Loucy (cell line): ENCODE data around the gene CDR2.

ENCODE experiments used
- EZH2phosphoT487 ChIP-seq: fragments of 200-600 bp; IDR thresholded peaks from 2 replicates; pipeline ENCODE4 v1.6.1; 2018; ENCODE audit warnings: antibody characterized with exemption, mild to moderate bottlenecking, moderate library complexity, borderline replicate concordance
- TF ChIP-seq, protein P1 (sequence below): fragments of 200-600 bp; sonication (generic); conservative IDR thresholded peaks from 2 replicates; pipeline ENCODE4 v1.5.1; 2014; ENCODE audit warnings: mild to moderate bottlenecking, antibody characterized with exemption, low read length

DNA sequence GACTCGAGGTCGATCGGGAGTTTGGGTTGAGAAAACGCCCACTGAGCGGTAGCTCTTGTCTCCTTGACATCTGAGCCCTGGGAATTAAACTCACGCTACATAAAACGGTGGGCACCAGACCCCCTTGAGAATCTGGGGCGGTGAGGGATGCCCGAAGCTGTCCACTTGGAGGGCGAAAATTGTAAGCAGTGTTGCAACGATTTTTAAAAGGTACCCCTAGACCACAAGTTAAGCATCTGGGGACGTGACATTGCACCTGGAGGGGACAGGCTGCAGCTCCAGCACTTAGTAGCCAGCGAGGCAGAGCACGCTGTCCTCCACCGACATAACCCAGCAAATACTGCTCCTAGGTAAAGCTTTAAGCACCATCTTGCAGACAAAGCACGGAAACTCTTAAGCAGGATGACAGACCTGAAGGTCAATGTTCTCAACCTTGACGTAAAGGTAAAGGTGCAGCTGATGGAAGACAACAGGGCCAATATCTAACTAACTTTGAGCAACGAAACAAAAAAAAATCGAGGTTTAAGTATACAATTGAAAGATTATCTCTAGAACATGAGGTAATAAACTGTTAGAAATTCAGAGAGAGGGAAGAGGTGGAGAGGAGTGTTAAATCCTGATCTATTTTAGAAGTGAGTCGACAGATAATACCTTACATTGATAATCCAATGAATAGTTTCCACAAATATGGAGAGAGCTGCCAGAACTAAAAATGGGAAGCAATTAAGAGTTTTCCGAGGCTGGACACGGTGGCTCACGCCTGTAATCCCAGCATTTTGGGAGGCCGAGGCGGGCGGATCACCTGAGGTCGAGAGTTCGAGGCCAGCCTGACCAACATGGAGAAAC, 921 bp upstream of the CDR2 start:
- TF ChIP-seq EZH2phosphoT487 = no peak
- TF ChIP-seq, protein P1, sequence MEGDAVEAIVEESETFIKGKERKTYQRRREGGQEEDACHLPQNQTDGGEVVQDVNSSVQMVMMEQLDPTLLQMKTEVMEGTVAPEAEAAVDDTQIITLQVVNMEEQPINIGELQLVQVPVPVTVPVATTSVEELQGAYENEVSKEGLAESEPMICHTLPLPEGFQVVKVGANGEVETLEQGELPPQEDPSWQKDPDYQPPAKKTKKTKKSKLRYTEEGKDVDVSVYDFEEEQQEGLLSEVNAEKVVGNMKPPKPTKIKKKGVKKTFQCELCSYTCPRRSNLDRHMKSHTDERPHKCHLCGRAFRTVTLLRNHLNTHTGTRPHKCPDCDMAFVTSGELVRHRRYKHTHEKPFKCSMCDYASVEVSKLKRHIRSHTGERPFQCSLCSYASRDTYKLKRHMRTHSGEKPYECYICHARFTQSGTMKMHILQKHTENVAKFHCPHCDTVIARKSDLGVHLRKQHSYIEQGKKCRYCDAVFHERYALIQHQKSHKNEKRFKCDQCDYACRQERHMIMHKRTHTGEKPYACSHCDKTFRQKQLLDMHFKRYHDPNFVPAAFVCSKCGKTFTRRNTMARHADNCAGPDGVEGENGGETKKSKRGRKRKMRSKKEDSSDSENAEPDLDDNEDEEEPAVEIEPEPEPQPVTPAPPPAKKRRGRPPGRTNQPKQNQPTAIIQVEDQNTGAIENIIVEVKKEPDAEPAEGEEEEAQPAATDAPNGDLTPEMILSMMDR = no peak
